Esophagus muscularis mucosa (tissue), 4 donors: ENCODE data around the gene KCNQ2. TPM values are rescaled to one million over a fixed set of nuclear protein-coding genes. Genes with fewer than 3 reads are reported as not detected.

Experiments used
- DNase-seq: peaks from one replicate; pipeline ENCODE4 v3.0.0-alpha.2; 2017; ENCODE audit errors: extremely low spot score
- H3K27ac ChIP-seq, 4 donors: fragments of 200-600 bp; sonication (generic); replicated peaks in 1 of 4; 1 replicate in 3 of 4; 2 replicates in 1 of 4; pipeline ENCODE4 v1.5.1; 2016 to 2019; ENCODE audit warnings: mild to moderate bottlenecking in 1 of 4
- H3K27me3 ChIP-seq, 4 donors: fragments of 200-600 bp; sonication (generic); one replicate each; pipeline versions ENCODE4 v1.5.1 to v1.6.0; 2016 to 2019
- H3K36me3 ChIP-seq, 4 donors: fragments of 200-600 bp; sonication (generic); one replicate each; pipeline ENCODE4 v1.5.1; 2016 to 2019
- H3K4me1 ChIP-seq, 4 donors: fragments of 200-600 bp; sonication (generic); one replicate each; pipeline ENCODE4 v1.5.1; 2016 to 2019
- H3K4me3 ChIP-seq, 4 donors: fragments of 200-600 bp; sonication (generic); 1 replicate in 2 of 4; 2 replicates in 2 of 4; pipeline ENCODE4 v1.5.1; 2016 to 2019; ENCODE audit warnings: mild to moderate bottlenecking in 4 of 4, moderate library complexity in 1 of 4
- H3K9me3 ChIP-seq, 4 donors: fragments of 200-600 bp; sonication (generic); 1 replicate in 3 of 4; 2 replicates in 1 of 4; pipeline ENCODE4 v1.5.1; 2016 to 2019
- EP300 ChIP-seq: sonication (generic); formaldehyde crosslinking; IDR thresholded peaks from one replicate; pipeline ENCODE4 v1.6.1; 2017; ENCODE audit warnings: antibody characterized with exemption
- POLR2A ChIP-seq: fragments of 450-650 bp; IDR thresholded peaks from one replicate; pipeline ENCODE4 v1.6.1; 2017; ENCODE audit warnings: antibody characterized with exemption, moderate library complexity, mild to moderate bottlenecking, low read depth
- POLR2AphosphoS5 ChIP-seq, 2 donors: sonication (generic); formaldehyde crosslinking; IDR thresholded peaks; one replicate each; pipeline ENCODE4 v1.6.1; 2017; ENCODE audit warnings: antibody characterized with exemption in 2 of 2
- WGBS: methylation state at CpG from one replicate; pipeline ENCODE4 v1.1.5; 2018; 5-methylcytosine and 5-hydroxymethylcytosine counted together
- intact Hi-C: fragments of 100-400 bp; cut with DNase I; formaldehyde crosslinking; loops from one replicate; pipeline ENCODE4 v1.15.1; 2023
- total RNA-seq, 4 donors: library from RNA; depleted of rRNA; stranded (reverse); fragments of >200 nt; gene quantifications; one replicate each; pipeline versions ENCODE4 v1.1.0 to v1.2.1, GENCODE V29; 2016
- TF ChIP-seq, protein P1 (sequence below), 3 experiments: fragments of 200-600 bp in 2 of 3; fragments of 450-650 bp in 1 of 3; sonication (generic) in 2 of 3; IDR thresholded peaks; one replicate each; pipeline ENCODE4 v1.5.1; 2017 to 2019; ENCODE audit warnings: antibody characterized with exemption in 3 of 3, mild to moderate bottlenecking in 2 of 3, moderate library complexity in 1 of 3

Gene KCNQ2
- total RNA-seq, 4 donors from 2014 or later = 0.11 to 1.6 (median 0.50) TPM; not detected in 1

DNA sequence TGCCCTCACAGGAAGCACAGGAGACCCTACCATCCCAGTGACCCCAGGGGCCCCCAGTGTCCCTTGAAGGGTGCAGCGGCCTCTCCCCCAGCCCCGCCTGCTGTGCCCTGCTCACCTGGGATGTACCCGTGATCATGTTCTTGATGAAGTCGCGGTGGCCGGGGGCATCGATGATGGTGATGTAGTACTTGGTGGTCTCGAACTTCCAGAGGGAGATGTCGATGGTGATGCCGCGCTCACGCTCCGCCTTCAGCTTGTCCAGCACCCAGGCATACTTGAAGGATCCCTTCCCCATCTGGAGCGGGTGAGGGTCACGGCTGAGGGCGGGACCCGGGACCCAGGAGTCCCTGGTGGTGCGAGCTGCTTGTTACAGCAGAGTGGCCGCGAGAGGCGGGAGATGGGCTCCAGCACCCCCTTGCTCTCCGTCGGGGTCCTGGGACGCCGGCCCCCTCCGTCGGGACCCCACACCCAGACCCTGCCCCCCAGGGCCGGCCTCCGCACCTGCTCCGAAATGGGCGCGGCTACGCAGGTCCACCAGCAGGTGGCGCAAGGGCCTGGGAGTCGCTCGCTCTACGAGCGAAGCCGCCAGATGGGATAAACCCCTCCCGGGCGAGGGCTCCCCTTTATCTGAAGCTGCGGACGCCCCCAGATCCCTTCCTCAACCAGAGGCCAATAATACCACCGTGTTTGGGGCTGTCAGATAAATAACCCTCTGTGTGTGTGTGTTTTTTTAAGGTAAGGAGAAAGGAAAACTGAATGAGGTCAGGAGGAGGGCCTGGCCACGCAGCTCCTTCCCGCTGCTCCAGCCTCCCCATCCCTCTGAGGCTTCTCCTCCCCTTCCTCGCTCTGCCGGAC, 23.5 kb upstream of the KCNQ2 start:
- H3K4me3 ChIP-seq = peak overlapping the region; percentile 39 to 56 (median 44)

DNA sequence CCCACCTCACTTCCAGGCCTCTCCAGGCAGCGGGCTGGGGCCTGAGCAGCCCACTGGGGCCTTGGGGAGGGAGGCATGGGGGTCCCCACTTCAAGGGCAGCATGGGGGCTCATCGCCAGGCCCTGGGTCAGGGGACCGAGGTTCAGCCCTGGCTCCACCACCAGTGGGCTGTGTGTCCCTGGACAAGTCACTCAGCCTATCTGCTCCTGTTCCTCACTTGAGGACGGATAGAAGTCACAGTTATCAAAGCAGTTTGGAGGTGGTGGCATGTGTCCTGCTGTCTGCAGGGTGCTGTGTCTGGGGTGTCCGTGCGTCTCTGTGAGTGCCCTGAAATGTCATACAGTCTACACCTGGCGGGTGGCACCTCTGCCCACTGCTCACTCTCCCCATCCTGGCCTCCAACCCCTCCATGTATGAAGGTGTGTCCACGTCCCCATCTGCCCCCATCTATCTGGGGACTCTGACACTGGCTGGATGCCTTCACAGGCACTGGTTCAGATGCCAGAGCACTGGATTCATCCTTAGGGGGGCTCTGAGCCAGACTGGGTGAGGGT, 22.8 kb upstream of the KCNQ2 start:
- no peak for DNase-seq
- Histone ChIP-seq H3K4me1 (peaks cover 21 to 44% (median 38%) of the 10 kb centered on the region in 4 donors), H3K4me3 (no peak overlapping the region), H3K36me3 (peaks cover 0 to 54% (median 0%) of the 10 kb centered on the region in 4 donors), H3K27ac (no peak overlapping the region), H3K9me3 (no peaks in the 10 kb centered on the region), H3K27me3 (peaks cover 4 to 81% (median 32%) of the 10 kb centered on the region in 4 donors)
- 86% methylated on average over 7 of the region's 8 CpGs for WGBS
- intact Hi-C loops = no loop called here
- TF ChIP-seq, protein P1, sequence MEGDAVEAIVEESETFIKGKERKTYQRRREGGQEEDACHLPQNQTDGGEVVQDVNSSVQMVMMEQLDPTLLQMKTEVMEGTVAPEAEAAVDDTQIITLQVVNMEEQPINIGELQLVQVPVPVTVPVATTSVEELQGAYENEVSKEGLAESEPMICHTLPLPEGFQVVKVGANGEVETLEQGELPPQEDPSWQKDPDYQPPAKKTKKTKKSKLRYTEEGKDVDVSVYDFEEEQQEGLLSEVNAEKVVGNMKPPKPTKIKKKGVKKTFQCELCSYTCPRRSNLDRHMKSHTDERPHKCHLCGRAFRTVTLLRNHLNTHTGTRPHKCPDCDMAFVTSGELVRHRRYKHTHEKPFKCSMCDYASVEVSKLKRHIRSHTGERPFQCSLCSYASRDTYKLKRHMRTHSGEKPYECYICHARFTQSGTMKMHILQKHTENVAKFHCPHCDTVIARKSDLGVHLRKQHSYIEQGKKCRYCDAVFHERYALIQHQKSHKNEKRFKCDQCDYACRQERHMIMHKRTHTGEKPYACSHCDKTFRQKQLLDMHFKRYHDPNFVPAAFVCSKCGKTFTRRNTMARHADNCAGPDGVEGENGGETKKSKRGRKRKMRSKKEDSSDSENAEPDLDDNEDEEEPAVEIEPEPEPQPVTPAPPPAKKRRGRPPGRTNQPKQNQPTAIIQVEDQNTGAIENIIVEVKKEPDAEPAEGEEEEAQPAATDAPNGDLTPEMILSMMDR (IDR thresholded peaks at IDR 0.05) = no peak
- no peak for TF ChIP-seq POLR2A
- TF ChIP-seq EP300 = no peak
- no peak for TF ChIP-seq POLR2AphosphoS5 (IDR thresholded peaks at IDR 0.05)

More for the DNA sequence above, 23.5 kb upstream of the KCNQ2 start:
- TF ChIP-seq, protein P1 (IDR thresholded peaks at IDR 0.05) = peak in 2 of 3 experiments; percentile 76 to 92
- TF ChIP-seq EP300 = no peak
- 33% methylated on average over 14 of the region's 48 CpGs for WGBS
- Histone ChIP-seq H3K27me3 (peaks cover 4 to 81% (median 33%) of the 10 kb centered on the region in 4 donors), H3K4me1 (peaks cover 21 to 44% (median 38%) of the 10 kb centered on the region in 4 donors), H3K9me3 (no peaks in the 10 kb centered on the region), H3K27ac (no peak overlapping the region), H3K36me3 (peaks cover 0 to 47% (median 0%) of the 10 kb centered on the region in 4 donors)
- no peak for DNase-seq
- intact Hi-C loops = loop anchor here (2.0 kb wide), 1 partner anchor 23 kb away; no protein-coding TSS in a partner anchor

DNA sequence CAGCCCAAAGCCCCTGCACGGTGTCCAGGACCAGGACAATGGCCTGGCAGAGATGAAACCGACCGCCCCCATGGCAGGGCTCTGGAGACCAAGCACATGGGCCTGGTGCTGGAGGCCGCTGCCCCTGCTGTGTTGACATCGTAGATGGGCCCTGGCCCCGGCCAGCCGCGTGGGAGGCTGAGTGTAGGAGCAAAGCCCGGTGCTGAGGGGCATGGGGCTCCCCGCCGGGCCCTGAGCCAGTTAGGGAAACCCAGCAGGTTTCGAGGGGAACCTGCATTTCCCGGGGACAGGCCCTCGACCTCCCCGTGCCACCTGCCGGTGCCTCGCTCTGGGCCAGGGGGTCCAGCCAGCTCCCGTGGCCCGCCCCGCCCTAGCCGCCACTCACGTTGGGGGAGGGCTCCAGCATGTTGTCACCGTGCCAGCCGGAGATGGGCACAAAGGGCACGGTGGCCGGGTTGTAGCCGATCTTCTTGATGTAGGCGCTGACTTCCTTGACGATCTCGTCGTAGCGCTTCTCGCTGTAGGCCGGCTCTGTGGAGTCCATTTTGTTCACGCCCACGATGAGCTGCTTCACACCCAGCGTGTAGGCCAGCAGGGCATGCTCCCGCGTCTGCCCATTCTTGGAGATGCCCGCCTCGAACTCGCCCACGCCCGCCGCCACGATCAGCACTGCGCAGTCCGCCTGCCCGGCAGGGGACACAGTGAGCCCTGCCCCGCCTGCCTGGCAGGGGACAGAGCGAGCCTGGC, 22.1 kb upstream of the KCNQ2 start:
- Histone ChIP-seq H3K27me3 (peaks cover 4 to 81% (median 25%) of the 10 kb centered on the region in 4 donors), H3K9me3 (no peaks in the 10 kb centered on the region), H3K36me3 (peaks cover 0 to 61% (median 0%) of the 10 kb centered on the region in 4 donors), H3K4me1 (peaks cover 16 to 40% (median 36%) of the 10 kb centered on the region in 4 donors), H3K4me3 (no peak overlapping the region), H3K27ac (no peak overlapping the region)
- intact Hi-C loops = no loop called here
- DNase-seq = no peak
- 93% methylated on average over 31 of the region's 51 CpGs for WGBS
- TF ChIP-seq, protein P1 (IDR thresholded peaks at IDR 0.05) = no peak
- TF ChIP-seq POLR2A (no peak), EP300 (no peak), POLR2AphosphoS5 (IDR thresholded peaks at IDR 0.05) (no peak)

DNA sequence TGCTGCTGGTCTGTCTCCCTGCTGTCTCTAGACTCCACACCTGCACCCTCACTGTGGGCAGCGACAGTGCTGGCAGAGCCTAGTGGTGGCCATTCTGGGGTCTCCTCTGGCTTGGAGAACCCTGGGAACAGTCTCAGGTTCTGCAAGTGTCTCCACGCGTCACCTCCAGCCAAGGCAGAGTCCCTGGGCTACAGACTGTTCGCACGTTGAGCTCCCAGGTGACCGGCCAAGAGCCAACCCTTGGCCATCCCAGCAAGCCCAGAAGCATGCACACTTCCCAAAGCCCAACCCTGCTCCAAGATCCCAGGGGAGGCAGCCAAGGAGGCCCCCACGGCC, 21.6 kb upstream of the KCNQ2 start:
- Histone ChIP-seq H3K4me3 (no peak overlapping the region), H3K4me1 (peaks cover 12 to 35% (median 30%) of the 10 kb centered on the region in 4 donors), H3K27me3 (peaks cover 4 to 81% (median 21%) of the 10 kb centered on the region in 4 donors), H3K27ac (no peak overlapping the region), H3K9me3 (no peaks in the 10 kb centered on the region), H3K36me3 (peaks cover 0 to 64% (median 0%) of the 10 kb centered on the region in 4 donors)
- DNase-seq = no peak
- intact Hi-C loops = no loop called here
- WGBS = 89% methylated on average over 5 of the region's 7 CpGs
- no peak for TF ChIP-seq EP300
- TF ChIP-seq POLR2A = no peak
- no peak for TF ChIP-seq POLR2AphosphoS5 (IDR thresholded peaks at IDR 0.05)
- TF ChIP-seq, protein P1 (IDR thresholded peaks at IDR 0.05) = no peak
